WTC11 (cell line): ENCODE data around the gene NLRP14. TPM values are rescaled to one million over a fixed set of nuclear protein-coding genes. Genes with fewer than 3 reads are reported as not detected.

ENCODE experiments used
- ATAC-seq: fragments of 200-7000 bp; cut with Tn5 transposase; 2 replicates; pipeline ENCODE4 v1.10.0; 2021; ENCODE audit warnings: mild to moderate bottlenecking, moderate library complexity
- CTCF ChIA-PET: fragments of 300-600 bp; sonication (Branson Sonifier 250); formaldehyde crosslinking; loops from one replicate; lab custom pipeline; 2021; ENCODE audit warnings: antibody characterized with exemption; lab: Charles Lee
- POLR2A ChIA-PET: fragments of 350-600 bp; sonication (Branson Sonifier 250); formaldehyde crosslinking; loops from one replicate; lab custom pipeline; 2021; ENCODE audit warnings: antibody characterized with exemption; lab: Charles Lee
- DNase-seq: peaks from one replicate; pipeline ENCODE4 v3.0.0; 2021; ENCODE audit warnings: low spot score
- H3K27ac Mint-ChIP-seq: 2 replicates; pipeline ENCODE4 v1.8.0; 2021; ENCODE audit warnings: mixed read lengths
- H3K27me3 Mint-ChIP-seq: 2 replicates; pipeline ENCODE4 v1.8.0; 2021; ENCODE audit warnings: low read depth, mild to moderate bottlenecking, moderate library complexity, mixed read lengths
- H3K36me3 Mint-ChIP-seq: 2 replicates; pipeline ENCODE4 v1.8.0; 2021; ENCODE audit warnings: mixed read lengths
- H3K4me1 Mint-ChIP-seq: 2 replicates; pipeline ENCODE4 v1.8.0; 2022; ENCODE audit warnings: mixed read lengths
- H3K4me3 Mint-ChIP-seq: 2 replicates; pipeline ENCODE4 v1.8.0; 2021; ENCODE audit warnings: mild to moderate bottlenecking, moderate library complexity, mixed read lengths
- H3K9me3 Mint-ChIP-seq: 2 replicates; pipeline ENCODE4 v1.8.0; 2021; ENCODE audit warnings: mixed read lengths
- CBFB ChIP-seq: sonication (generic); formaldehyde crosslinking; IDR thresholded peaks from 2 replicates; pipeline ENCODE4 v1.8.1; 2022; ENCODE audit warnings: mild to moderate bottlenecking, low read depth, missing genetic modification reagents
- CREM ChIP-seq: sonication (generic); formaldehyde crosslinking; IDR thresholded peaks from 2 replicates; pipeline ENCODE4 v1.8.1; 2022; ENCODE audit warnings: mild to moderate bottlenecking, missing genetic modification reagents, moderate library complexity
- HMGXB4 ChIP-seq: sonication (generic); formaldehyde crosslinking; IDR thresholded peaks from 2 replicates; pipeline ENCODE4 v1.8.1; 2023; ENCODE audit warnings: mild to moderate bottlenecking, moderate library complexity, missing genetic modification reagents
- IRF2 ChIP-seq: sonication (generic); formaldehyde crosslinking; IDR thresholded peaks from 2 replicates; pipeline ENCODE4 v1.8.0; 2022; ENCODE audit warnings: low read depth, missing genetic modification reagents, borderline replicate concordance
- JAZF1 ChIP-seq: fragments of 250-450 bp; sonication (Bioruptor Pico); IDR thresholded peaks from 2 replicates; pipeline ENCODE4 v1.9.0; 2021; ENCODE audit warnings: moderate library complexity, mild to moderate bottlenecking, inconsistent platforms
- JUN ChIP-seq: sonication (generic); formaldehyde crosslinking; IDR thresholded peaks from 2 replicates; pipeline ENCODE4 v1.8.0; 2023; ENCODE audit warnings: mild to moderate bottlenecking, missing genetic modification reagents
- KAT7 ChIP-seq: sonication (generic); formaldehyde crosslinking; IDR thresholded peaks from 2 replicates; pipeline ENCODE4 v1.8.1; 2023; ENCODE audit warnings: missing genetic modification reagents, mild to moderate bottlenecking, borderline replicate concordance
- MXD4 ChIP-seq: fragments of 250-450 bp; sonication (Bioruptor Pico); IDR thresholded peaks from 2 replicates; pipeline ENCODE4 v1.8.0; 2021; ENCODE audit warnings: mild to moderate bottlenecking, moderate library complexity, borderline replicate concordance
- NFE2L1 ChIP-seq: sonication (generic); formaldehyde crosslinking; IDR thresholded peaks from 2 replicates; pipeline ENCODE4 v1.8.1; 2023; ENCODE audit warnings: missing genetic modification reagents
- PRRX2 ChIP-seq: fragments of 250-450 bp; sonication (Bioruptor Pico); IDR thresholded peaks from 2 replicates; pipeline ENCODE4 v1.8.0; 2021; ENCODE audit warnings: mild to moderate bottlenecking
- SMAD3 ChIP-seq: sonication (generic); formaldehyde crosslinking; IDR thresholded peaks from 2 replicates; pipeline ENCODE4 v1.8.0; 2022; ENCODE audit warnings: missing genetic modification reagents, mild to moderate bottlenecking, borderline replicate concordance
- SOX15 ChIP-seq: fragments of 250-450 bp; sonication (Bioruptor Pico); IDR thresholded peaks from 2 replicates; pipeline ENCODE4 v1.9.0; 2021; ENCODE audit warnings: mild to moderate bottlenecking
- SP1 ChIP-seq: sonication (generic); formaldehyde crosslinking; conservative IDR thresholded peaks from 2 replicates; pipeline ENCODE4 v1.8.1; 2022; ENCODE audit warnings: missing genetic modification reagents
- TEAD1 ChIP-seq: sonication (generic); formaldehyde crosslinking; IDR thresholded peaks from 2 replicates; pipeline ENCODE4 v1.8.0; 2022; ENCODE audit warnings: mild to moderate bottlenecking, missing genetic modification reagents
- ZNF121 ChIP-seq: sonication (generic); formaldehyde crosslinking; IDR thresholded peaks from 2 replicates; pipeline ENCODE4 v1.8.0; 2023; ENCODE audit warnings: missing genetic modification reagents
- ZNF138 ChIP-seq: sonication (generic); formaldehyde crosslinking; conservative IDR thresholded peaks from 2 replicates; pipeline ENCODE4 v1.8.1; 2022; ENCODE audit warnings: mild to moderate bottlenecking, moderate library complexity, missing genetic modification reagents
- ZNF219 ChIP-seq: sonication (generic); formaldehyde crosslinking; IDR thresholded peaks from 2 replicates; pipeline ENCODE4 v1.8.0; 2023; ENCODE audit warnings: missing genetic modification reagents, mild to moderate bottlenecking, borderline replicate concordance
- total RNA-seq: library from RNA; stranded (reverse); gene quantifications from 3 replicates; pipeline ENCODE4 v1.2.3, GENCODE V29; 2021
- TF ChIP-seq, protein P1 (sequence below): sonication (generic); formaldehyde crosslinking; IDR thresholded peaks from 2 replicates; pipeline ENCODE4 v1.8.1; 2022; ENCODE audit warnings: low read depth, mild to moderate bottlenecking, moderate library complexity, missing genetic modification reagents, borderline replicate concordance
- TF ChIP-seq, protein P2 (sequence below): fragments of 250-450 bp; sonication (Bioruptor Pico); IDR thresholded peaks from 2 replicates; pipeline ENCODE4 v2.1.2; 2022; ENCODE audit warnings: mild to moderate bottlenecking, moderate library complexity
- TF ChIP-seq, protein P3 (sequence below): sonication (generic); formaldehyde crosslinking; IDR thresholded peaks from 2 replicates; pipeline ENCODE4 v1.8.0; 2022; ENCODE audit warnings: mild to moderate bottlenecking, missing genetic modification reagents
- TF ChIP-seq, protein P4 (sequence below): sonication (generic); formaldehyde crosslinking; IDR thresholded peaks from 2 replicates; pipeline ENCODE4 v1.8.0; 2023; ENCODE audit warnings: mild to moderate bottlenecking, missing genetic modification reagents
- TF ChIP-seq, protein P5 (sequence below): sonication (generic); formaldehyde crosslinking; IDR thresholded peaks from 2 replicates; pipeline ENCODE4 v1.8.1; 2023; ENCODE audit warnings: mild to moderate bottlenecking, missing genetic modification reagents, moderate library complexity
- TF ChIP-seq, protein P6 (sequence below): sonication (generic); formaldehyde crosslinking; conservative IDR thresholded peaks from 2 replicates; pipeline ENCODE4 v1.8.1; 2023; ENCODE audit warnings: mild to moderate bottlenecking, low read depth, missing genetic modification reagents, moderate library complexity

NLRP14 gene
- total RNA-seq, 1 experiment from 2014 or later, result 0.07 TPM

DNA sequence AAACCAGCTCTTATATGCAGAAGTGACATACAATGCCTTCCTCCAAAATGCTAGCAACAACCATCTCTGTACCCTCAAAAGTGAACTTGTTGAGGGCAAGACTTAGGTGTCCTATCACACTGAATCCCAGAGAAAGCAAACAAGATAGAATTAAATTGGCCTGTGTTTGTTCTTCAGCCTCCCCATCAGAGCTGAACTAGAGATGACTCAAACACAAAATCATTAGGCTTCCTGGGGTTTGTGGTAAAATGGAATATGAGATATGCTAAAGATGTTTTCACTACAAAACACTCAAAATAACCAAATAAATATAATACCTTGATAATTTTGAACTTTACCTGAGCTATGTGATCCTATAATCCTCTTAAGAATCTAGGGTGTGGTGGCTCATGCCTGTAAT lies 31.8 kb upstream of the NLRP14 start:
- CTCF ChIA-PET, result no interaction called here
- POLR2A ChIA-PET, result no interaction called here
- H3K36me3 Mint-ChIP-seq, result no peaks in the 10 kb centered on the region
- DNase-seq (no peak), ATAC-seq (no peak)
- H3K4me1 Mint-ChIP-seq, result no peaks in the 10 kb centered on the region
- peaks cover 14% of the 10 kb centered on the region for H3K9me3 Mint-ChIP-seq
- H3K4me3 Mint-ChIP-seq, result no peak overlapping the region
- no peak for TF ChIP-seq KAT7 (CRISPR knock-in tag)
- TF ChIP-seq SOX15, result no peak
- TF ChIP-seq ZNF121 (CRISPR knock-in tag), result no peak
- no peak for TF ChIP-seq JAZF1 (CRISPR knock-in tag)
- TF ChIP-seq, protein P1, sequence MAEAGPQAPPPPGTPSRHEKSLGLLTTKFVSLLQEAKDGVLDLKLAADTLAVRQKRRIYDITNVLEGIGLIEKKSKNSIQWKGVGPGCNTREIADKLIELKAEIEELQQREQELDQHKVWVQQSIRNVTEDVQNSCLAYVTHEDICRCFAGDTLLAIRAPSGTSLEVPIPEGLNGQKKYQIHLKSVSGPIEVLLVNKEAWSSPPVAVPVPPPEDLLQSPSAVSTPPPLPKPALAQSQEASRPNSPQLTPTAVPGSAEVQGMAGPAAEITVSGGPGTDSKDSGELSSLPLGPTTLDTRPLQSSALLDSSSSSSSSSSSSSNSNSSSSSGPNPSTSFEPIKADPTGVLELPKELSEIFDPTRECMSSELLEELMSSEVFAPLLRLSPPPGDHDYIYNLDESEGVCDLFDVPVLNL (CRISPR knock-in tag), result no peak
- TF ChIP-seq ZNF219 (CRISPR knock-in tag), result no peak
- no peak for TF ChIP-seq JUN (CRISPR knock-in tag)
- TF ChIP-seq, protein P2, sequence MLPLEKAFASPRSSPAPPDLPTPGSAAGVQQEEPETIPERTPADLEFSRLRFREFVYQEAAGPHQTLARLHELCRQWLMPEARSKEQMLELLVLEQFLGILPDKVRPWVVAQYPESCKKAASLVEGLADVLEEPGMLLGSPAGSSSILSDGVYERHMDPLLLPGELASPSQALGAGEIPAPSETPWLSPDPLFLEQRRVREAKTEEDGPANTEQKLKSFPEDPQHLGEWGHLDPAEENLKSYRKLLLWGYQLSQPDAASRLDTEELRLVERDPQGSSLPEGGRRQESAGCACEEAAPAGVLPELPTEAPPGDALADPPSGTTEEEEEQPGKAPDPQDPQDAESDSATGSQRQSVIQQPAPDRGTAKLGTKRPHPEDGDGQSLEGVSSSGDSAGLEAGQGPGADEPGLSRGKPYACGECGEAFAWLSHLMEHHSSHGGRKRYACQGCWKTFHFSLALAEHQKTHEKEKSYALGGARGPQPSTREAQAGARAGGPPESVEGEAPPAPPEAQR (CRISPR knock-in tag), result no peak
- no peak for TF ChIP-seq CREM (CRISPR knock-in tag)
- TF ChIP-seq ZNF138 (CRISPR knock-in tag), result no peak
- no peak for TF ChIP-seq SP1 (CRISPR knock-in tag)
- TF ChIP-seq TEAD1 (CRISPR knock-in tag), result no peak
- TF ChIP-seq, protein P3, sequence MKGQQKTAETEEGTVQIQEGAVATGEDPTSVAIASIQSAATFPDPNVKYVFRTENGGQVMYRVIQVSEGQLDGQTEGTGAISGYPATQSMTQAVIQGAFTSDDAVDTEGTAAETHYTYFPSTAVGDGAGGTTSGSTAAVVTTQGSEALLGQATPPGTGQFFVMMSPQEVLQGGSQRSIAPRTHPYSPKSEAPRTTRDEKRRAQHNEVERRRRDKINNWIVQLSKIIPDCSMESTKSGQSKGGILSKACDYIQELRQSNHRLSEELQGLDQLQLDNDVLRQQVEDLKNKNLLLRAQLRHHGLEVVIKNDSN, result no peak
- TF ChIP-seq, protein P4, sequence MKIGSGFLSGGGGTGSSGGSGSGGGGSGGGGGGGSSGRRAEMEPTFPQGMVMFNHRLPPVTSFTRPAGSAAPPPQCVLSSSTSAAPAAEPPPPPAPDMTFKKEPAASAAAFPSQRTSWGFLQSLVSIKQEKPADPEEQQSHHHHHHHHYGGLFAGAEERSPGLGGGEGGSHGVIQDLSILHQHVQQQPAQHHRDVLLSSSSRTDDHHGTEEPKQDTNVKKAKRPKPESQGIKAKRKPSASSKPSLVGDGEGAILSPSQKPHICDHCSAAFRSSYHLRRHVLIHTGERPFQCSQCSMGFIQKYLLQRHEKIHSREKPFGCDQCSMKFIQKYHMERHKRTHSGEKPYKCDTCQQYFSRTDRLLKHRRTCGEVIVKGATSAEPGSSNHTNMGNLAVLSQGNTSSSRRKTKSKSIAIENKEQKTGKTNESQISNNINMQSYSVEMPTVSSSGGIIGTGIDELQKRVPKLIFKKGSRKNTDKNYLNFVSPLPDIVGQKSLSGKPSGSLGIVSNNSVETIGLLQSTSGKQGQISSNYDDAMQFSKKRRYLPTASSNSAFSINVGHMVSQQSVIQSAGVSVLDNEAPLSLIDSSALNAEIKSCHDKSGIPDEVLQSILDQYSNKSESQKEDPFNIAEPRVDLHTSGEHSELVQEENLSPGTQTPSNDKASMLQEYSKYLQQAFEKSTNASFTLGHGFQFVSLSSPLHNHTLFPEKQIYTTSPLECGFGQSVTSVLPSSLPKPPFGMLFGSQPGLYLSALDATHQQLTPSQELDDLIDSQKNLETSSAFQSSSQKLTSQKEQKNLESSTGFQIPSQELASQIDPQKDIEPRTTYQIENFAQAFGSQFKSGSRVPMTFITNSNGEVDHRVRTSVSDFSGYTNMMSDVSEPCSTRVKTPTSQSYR (CRISPR knock-in tag), result no peak
- TF ChIP-seq, protein P5, sequence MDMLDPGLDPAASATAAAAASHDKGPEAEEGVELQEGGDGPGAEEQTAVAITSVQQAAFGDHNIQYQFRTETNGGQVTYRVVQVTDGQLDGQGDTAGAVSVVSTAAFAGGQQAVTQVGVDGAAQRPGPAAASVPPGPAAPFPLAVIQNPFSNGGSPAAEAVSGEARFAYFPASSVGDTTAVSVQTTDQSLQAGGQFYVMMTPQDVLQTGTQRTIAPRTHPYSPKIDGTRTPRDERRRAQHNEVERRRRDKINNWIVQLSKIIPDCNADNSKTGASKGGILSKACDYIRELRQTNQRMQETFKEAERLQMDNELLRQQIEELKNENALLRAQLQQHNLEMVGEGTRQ (CRISPR knock-in tag), result no peak
- H3K27ac Mint-ChIP-seq, result no peak overlapping the region
- H3K27me3 Mint-ChIP-seq, result no peaks in the 10 kb centered on the region

DNA sequence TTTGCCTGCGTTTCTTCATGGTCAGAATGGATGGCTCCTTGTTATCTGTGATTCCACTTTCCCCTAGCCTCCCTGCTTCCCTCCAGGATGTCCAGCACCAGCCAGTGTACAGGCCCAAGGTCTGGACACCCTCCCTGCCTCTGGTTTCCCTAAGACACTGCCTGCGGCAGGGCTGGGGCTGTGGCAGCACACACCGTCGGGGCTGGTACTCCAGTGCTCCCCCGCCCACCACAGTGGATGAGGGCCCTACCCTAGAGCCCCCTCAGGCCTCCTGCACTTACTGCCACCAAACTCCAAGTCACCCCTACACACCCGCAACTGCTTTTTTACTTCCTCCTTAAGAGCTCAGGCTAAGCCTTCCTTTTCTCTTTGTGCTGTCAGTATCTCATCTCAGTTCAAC lies 29.1 kb upstream of the NLRP14 start:
- no peak overlapping the region for H3K27ac Mint-ChIP-seq
- TF ChIP-seq MXD4 (no peak), NFE2L1 (no peak), CBFB (no peak), IRF2 (CRISPR knock-in tag) (no peak), HMGXB4 (no peak), PRRX2 (CRISPR knock-in tag) (no peak), SMAD3 (no peak)
- TF ChIP-seq, protein P6, sequence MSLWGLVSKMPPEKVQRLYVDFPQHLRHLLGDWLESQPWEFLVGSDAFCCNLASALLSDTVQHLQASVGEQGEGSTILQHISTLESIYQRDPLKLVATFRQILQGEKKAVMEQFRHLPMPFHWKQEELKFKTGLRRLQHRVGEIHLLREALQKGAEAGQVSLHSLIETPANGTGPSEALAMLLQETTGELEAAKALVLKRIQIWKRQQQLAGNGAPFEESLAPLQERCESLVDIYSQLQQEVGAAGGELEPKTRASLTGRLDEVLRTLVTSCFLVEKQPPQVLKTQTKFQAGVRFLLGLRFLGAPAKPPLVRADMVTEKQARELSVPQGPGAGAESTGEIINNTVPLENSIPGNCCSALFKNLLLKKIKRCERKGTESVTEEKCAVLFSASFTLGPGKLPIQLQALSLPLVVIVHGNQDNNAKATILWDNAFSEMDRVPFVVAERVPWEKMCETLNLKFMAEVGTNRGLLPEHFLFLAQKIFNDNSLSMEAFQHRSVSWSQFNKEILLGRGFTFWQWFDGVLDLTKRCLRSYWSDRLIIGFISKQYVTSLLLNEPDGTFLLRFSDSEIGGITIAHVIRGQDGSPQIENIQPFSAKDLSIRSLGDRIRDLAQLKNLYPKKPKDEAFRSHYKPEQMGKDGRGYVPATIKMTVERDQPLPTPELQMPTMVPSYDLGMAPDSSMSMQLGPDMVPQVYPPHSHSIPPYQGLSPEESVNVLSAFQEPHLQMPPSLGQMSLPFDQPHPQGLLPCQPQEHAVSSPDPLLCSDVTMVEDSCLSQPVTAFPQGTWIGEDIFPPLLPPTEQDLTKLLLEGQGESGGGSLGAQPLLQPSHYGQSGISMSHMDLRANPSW, result no peak

More for the DNA sequence above, 29.1 kb upstream of the NLRP14 start:
- Mint-ChIP-seq H3K4me1 (no peaks in the 10 kb centered on the region), H3K36me3 (no peaks in the 10 kb centered on the region), H3K27me3 (no peaks in the 10 kb centered on the region), H3K9me3 (peaks cover 5% of the 10 kb centered on the region), H3K4me3 (no peak overlapping the region)
- peak; percentile 10 for DNase-seq
- ChIA-PET POLR2A (no interaction called here), CTCF (interaction anchor here (2.4 kb wide), 1 partner anchor 179 kb away, joined by 9 read pairs; no protein-coding TSS in a partner anchor)
- ATAC-seq, result peak; percentile 88
